Sigmoid colon (tissue), 7 donors: ENCODE data around the gene G3BP1. TPM values are rescaled to one million over a fixed set of nuclear protein-coding genes. Genes with fewer than 3 reads are reported as not detected.
A peak's percentile ranks its signal among the peaks of the same experiment; 100 is the strongest.

Source experiments
- DNase-seq: peaks from one replicate; pipeline ENCODE4 v3.0.0-alpha.2; 2019
- H3K27ac ChIP-seq, 4 donors: fragments of 200-600 bp; sonication (generic); one replicate each; pipeline ENCODE4 v1.5.1; 2016 to 2019; ENCODE audit warnings: mild to moderate bottlenecking in 1 of 4
- H3K27me3 ChIP-seq, 3 donors: fragments of 200-600 bp; sonication (generic); one replicate each; pipeline ENCODE4 v1.5.1; 2019; ENCODE audit warnings: mild to moderate bottlenecking in 1 of 3
- H3K36me3 ChIP-seq, 4 donors: fragments of 200-600 bp; sonication (generic); one replicate each; pipeline ENCODE4 v1.5.1; 2016 to 2019
- H3K4me1 ChIP-seq, 4 donors: fragments of 200-600 bp; sonication (generic); one replicate each; pipeline ENCODE4 v1.5.1; 2017 to 2019
- H3K4me3 ChIP-seq, 4 donors: fragments of 200-600 bp; sonication (generic); one replicate each; pipeline ENCODE4 v1.5.1; 2017 to 2019; ENCODE audit warnings: mild to moderate bottlenecking in 2 of 4, moderate library complexity in 1 of 4
- H3K9me3 ChIP-seq, 4 donors: fragments of 200-600 bp in 3 of 4; sonication (generic) in 3 of 4; one replicate each; pipeline versions ENCODE4 v1.5.1 to v1.6.1; 2013 to 2019
- EP300 ChIP-seq, 4 donors: sonication (generic); formaldehyde crosslinking; IDR thresholded peaks; one replicate each; pipeline ENCODE4 v1.6.1; 2017; ENCODE audit warnings: antibody characterized with exemption in 4 of 4
- POLR2A ChIP-seq, 2 donors: fragments of 450-650 bp; IDR thresholded peaks; one replicate each; pipeline ENCODE4 v1.6.1; 2016; ENCODE audit warnings: antibody characterized with exemption in 2 of 2, mild to moderate bottlenecking in 2 of 2, moderate library complexity in 2 of 2
- POLR2AphosphoS5 ChIP-seq, 4 donors: sonication (generic); formaldehyde crosslinking; IDR thresholded peaks; one replicate each; pipeline ENCODE4 v1.6.1; 2017; ENCODE audit warnings: antibody characterized with exemption in 4 of 4
- WGBS, 2 donors: extraction: QIAGEN DNeasy Blood & Tissue Kit; methylation state at CpG; one replicate each; pipeline ENCODE4 v1.1.7; 2013; 5-methylcytosine and 5-hydroxymethylcytosine counted together
- intact Hi-C: fragments of 100-400 bp; cut with DNase I; formaldehyde crosslinking; loops from one replicate; pipeline ENCODE4 v1.15.1; 2023
- polyA plus RNA-seq, 3 donors: library from polyadenylated mRNA; stranded (reverse); fragments of 200-250 nt; gene quantifications; one replicate each; pipeline ENCODE4 v1.2.3, GENCODE V29; 2013
- total RNA-seq, 4 donors: library from RNA; depleted of rRNA; stranded (reverse); fragments of >200 nt; gene quantifications; one replicate each; pipeline ENCODE4 v1.1.0, GENCODE V29; 2016
- TF ChIP-seq, protein P1 (sequence below), 4 experiments: fragments of 450-650 bp in 3 of 4; fragments of 200-600 bp in 1 of 4; IDR thresholded peaks; one replicate each; pipeline ENCODE4 v1.5.1; 2016 to 2019; ENCODE audit warnings: antibody characterized with exemption in 4 of 4, mild to moderate bottlenecking in 3 of 4, moderate library complexity in 2 of 4
- donor health status: healthy with polysubstance abuse.
- donor health status: Bipolar disorder and iron deficiency.
- donor health status: healthy.

G3BP1 gene
- total and polyA plus RNA-seq, 7 donors, result 16.8 to 158 (median 68.5) TPM

DNA sequence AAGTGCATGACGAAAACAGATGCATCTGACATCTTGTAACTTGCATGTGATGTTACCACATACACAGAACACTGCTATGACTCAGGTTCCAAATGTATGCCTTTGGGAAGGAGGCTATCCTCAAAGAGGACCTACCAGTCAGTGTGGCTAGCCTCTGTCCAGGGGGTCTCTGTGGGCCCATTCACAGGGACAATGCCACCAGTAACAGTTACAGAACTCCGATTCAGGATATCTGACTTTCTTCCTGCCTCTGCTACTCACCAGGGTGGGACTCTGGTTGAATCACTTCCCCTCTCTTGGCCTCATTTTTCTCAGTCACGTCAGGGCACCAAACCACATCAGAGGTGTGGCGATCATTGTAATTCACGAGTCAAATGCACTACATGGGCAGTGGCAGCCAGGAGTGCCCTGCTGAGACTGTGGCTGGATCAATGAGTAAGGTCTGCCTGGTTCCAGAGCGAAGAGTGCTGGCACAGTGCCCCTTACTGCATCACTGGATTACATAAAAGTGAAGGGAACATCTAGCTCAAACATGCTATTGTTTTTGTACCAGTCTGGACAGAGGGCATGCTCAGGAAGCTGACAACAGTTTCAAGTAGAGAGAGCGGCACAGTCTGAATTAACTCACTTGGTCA lies 26.6 kb upstream of the G3BP1 start:
- peaks cover 0 to 26% (median 2%) of the 10 kb centered on the region in 4 donors for H3K36me3 ChIP-seq
- H3K4me3 ChIP-seq, result no peak overlapping the region
- no peaks in the 10 kb centered on the region for H3K9me3 ChIP-seq
- intact Hi-C loops, result no loop called here
- peak overlapping the region; percentile 61 to 76 (median 74) for H3K27ac ChIP-seq
- 64 to 83% methylated on average over 7 of the region's 7 CpGs for WGBS, 2 donors
- H3K4me1 ChIP-seq, result peaks cover 0 to 48% (median 38%) of the 10 kb centered on the region in 4 donors
- peak; percentile 89 for DNase-seq
- no peaks in the 10 kb centered on the region for H3K27me3 ChIP-seq
- peak in 3 of 4 donors; percentile 37 to 59 (median 39) for TF ChIP-seq POLR2AphosphoS5 (IDR thresholded peaks at IDR 0.05)
- TF ChIP-seq, protein P1, sequence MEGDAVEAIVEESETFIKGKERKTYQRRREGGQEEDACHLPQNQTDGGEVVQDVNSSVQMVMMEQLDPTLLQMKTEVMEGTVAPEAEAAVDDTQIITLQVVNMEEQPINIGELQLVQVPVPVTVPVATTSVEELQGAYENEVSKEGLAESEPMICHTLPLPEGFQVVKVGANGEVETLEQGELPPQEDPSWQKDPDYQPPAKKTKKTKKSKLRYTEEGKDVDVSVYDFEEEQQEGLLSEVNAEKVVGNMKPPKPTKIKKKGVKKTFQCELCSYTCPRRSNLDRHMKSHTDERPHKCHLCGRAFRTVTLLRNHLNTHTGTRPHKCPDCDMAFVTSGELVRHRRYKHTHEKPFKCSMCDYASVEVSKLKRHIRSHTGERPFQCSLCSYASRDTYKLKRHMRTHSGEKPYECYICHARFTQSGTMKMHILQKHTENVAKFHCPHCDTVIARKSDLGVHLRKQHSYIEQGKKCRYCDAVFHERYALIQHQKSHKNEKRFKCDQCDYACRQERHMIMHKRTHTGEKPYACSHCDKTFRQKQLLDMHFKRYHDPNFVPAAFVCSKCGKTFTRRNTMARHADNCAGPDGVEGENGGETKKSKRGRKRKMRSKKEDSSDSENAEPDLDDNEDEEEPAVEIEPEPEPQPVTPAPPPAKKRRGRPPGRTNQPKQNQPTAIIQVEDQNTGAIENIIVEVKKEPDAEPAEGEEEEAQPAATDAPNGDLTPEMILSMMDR (IDR thresholded peaks at IDR 0.05), result no peak

DNA sequence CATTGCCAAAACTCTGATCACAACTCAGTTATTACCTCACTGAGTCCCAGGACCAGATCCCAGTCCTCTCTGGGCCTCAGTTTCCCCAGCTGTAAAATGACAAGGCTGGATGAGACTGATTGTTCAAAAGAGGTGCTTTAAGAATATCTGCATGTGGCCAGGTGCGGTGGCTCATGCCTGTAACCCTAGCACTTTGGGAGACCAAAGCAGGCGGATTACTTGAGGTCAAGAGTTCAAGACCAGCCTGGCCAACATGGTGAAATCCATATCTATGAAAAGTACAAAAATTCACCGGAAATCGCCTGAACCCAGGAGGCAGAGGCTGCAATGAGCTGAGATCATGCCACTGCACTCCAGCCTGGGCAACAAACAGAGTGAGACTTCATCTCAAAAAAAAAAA lies 21.6 kb upstream of the G3BP1 start:
- WGBS, 2 donors, result 93% methylated on average over 4 of the region's 4 CpGs
- peak overlapping the region; percentile 19 to 59 (median 44) for H3K27ac ChIP-seq
- no peak overlapping the region for H3K4me3 ChIP-seq

DNA sequence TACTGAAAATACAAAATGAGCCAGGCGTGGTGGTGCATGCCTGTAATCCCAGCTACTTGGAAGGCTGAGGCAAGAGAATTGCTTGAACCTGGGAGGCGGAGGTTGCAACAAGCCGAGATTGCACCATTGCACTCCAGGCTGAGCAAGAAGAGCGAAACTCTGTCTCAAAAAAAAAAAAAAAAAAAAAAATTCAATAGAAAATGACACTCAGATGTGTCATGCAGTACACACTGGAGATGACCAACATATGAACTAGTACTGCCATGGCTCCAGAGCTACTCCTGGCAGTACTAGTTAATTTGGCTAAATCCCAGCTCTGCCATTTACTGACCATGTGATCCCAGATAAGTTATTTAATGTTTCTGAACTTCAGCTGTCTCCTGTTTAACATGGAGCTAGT lies 20.7 kb upstream of the G3BP1 start:
- no peak for DNase-seq
- Histone ChIP-seq H3K27me3 (no peaks in the 10 kb centered on the region), H3K4me1 (peaks cover 0 to 18% (median 16%) of the 10 kb centered on the region in 4 donors), H3K4me3 (no peak overlapping the region), H3K36me3 (peaks cover 0 to 18% (median 0%) of the 10 kb centered on the region in 4 donors), H3K27ac (no peak overlapping the region), H3K9me3 (no peaks in the 10 kb centered on the region)
- no peak for TF ChIP-seq POLR2AphosphoS5 (IDR thresholded peaks at IDR 0.05)
- TF ChIP-seq, protein P1 (IDR thresholded peaks at IDR 0.05), result no peak
- TF ChIP-seq POLR2A (IDR thresholded peaks at IDR 0.05), result no peak
- TF ChIP-seq EP300 (IDR thresholded peaks at IDR 0.05), result no peak
- intact Hi-C loops, result no loop called here
- 92 to 93% methylated on average over 4 of the region's 4 CpGs for WGBS, 2 donors

More for the DNA sequence above, 21.6 kb upstream of the G3BP1 start:
- no peaks in the 10 kb centered on the region for H3K27me3 ChIP-seq
- H3K36me3 ChIP-seq, result peaks cover 0 to 26% (median 0%) of the 10 kb centered on the region in 4 donors
- TF ChIP-seq, protein P1 (IDR thresholded peaks at IDR 0.05), result no peak
- TF ChIP-seq POLR2AphosphoS5 (IDR thresholded peaks at IDR 0.05) (no peak), EP300 (IDR thresholded peaks at IDR 0.05) (no peak), POLR2A (IDR thresholded peaks at IDR 0.05) (no peak)
- H3K9me3 ChIP-seq, result no peaks in the 10 kb centered on the region
- DNase-seq, result no peak
- H3K4me1 ChIP-seq, result peaks cover 0 to 27% (median 23%) of the 10 kb centered on the region in 4 donors
- intact Hi-C loops, result no loop called here

DNA sequence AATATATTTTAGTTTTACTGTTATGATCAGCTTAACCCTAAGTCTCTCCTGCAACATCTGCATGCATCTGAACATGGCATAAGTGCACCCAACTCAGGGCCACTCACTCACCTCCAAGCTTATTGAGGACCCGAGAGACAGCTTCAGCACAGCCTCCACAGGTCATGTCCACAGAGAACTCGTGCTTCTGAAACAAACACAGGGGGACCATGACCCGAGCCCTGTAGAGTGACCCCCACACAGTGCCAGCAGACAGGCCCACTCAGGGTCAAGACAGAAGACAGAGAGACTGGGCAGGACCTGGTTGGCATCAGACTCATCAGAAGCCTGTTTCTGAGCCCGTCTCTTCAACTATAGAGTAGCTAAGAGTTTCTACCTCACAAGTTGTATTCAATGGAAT lies 20.2 kb upstream of the G3BP1 start:
- H3K27ac ChIP-seq, result no peak overlapping the region
- TF ChIP-seq, protein P1 (IDR thresholded peaks at IDR 0.05), result no peak
- TF ChIP-seq POLR2A (IDR thresholded peaks at IDR 0.05) (no peak), EP300 (IDR thresholded peaks at IDR 0.05) (no peak), POLR2AphosphoS5 (IDR thresholded peaks at IDR 0.05) (no peak)

More for the DNA sequence above, 20.2 kb upstream of the G3BP1 start:
- DNase-seq, result no peak
- 93 to 95% methylated on average over 4 of the region's 4 CpGs for WGBS, 2 donors
- Histone ChIP-seq H3K36me3 (peaks cover 0 to 14% (median 0%) of the 10 kb centered on the region in 4 donors), H3K27me3 (no peaks in the 10 kb centered on the region), H3K4me1 (peaks cover 0 to 17% (median 15%) of the 10 kb centered on the region in 4 donors), H3K4me3 (no peak overlapping the region), H3K9me3 (no peaks in the 10 kb centered on the region)
- intact Hi-C loops, result no loop called here
